GM12873 (cell line): ENCODE results near the gene BUD13.

Source experiments
- TF ChIP-seq, protein P1 (sequence below): IDR thresholded peaks from 2 replicates; pipeline ENCODE4 v1.5.1; 2012; ENCODE audit warnings: low read depth, mild to moderate bottlenecking, moderate library complexity, low read length, control low read depth; ENCODE audit not compliant: insufficient read depth; ENCODE audit errors: missing control alignments

BUD13 gene

GRCh38 chr11:116773203-116774097 is 663 bp upstream of the BUD13 start:
- TF ChIP-seq, protein P1, sequence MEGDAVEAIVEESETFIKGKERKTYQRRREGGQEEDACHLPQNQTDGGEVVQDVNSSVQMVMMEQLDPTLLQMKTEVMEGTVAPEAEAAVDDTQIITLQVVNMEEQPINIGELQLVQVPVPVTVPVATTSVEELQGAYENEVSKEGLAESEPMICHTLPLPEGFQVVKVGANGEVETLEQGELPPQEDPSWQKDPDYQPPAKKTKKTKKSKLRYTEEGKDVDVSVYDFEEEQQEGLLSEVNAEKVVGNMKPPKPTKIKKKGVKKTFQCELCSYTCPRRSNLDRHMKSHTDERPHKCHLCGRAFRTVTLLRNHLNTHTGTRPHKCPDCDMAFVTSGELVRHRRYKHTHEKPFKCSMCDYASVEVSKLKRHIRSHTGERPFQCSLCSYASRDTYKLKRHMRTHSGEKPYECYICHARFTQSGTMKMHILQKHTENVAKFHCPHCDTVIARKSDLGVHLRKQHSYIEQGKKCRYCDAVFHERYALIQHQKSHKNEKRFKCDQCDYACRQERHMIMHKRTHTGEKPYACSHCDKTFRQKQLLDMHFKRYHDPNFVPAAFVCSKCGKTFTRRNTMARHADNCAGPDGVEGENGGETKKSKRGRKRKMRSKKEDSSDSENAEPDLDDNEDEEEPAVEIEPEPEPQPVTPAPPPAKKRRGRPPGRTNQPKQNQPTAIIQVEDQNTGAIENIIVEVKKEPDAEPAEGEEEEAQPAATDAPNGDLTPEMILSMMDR = no peak

- TF ChIP-seq, protein P1 = no peak
Observed at GRCh38 chr11:116771935-116772334, 852 bp downstream of the BUD13 start.

GRCh38 chr11:116762132-116762531 is 10.7 kb downstream of the BUD13 start:
- TF ChIP-seq, protein P1 = no peak

DNA sequence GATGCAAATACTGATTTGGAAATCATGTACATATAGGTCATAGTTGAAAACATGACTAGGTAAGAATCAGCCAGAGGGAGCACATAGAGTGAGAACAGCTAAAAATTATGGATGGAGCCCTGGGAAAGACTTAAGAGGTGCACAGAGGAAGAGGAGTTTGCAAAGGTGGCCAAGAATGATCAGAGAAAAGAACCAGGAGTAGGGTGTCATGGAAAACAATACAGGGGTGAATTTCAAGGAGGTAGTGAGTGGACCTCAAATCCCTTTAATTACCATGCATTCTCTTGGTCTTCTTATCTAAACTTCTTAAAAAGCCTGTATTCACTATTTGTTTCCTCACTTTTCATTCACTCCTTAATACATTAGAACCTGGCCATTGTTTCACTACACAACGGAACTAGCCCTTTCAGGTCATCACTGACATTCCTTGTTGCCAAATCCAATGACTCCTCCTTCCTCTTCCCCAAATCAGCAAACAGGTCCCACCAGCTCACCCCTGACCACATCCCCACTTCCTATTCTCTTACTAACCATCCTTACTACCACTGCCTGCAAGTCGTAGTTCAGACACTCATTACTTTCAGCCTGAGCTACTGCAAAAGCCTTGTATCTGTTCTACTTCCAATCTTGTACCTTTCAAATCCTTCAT is 22.6 kb downstream of the BUD13 start:
- TF ChIP-seq, protein P1 = no peak

DNA sequence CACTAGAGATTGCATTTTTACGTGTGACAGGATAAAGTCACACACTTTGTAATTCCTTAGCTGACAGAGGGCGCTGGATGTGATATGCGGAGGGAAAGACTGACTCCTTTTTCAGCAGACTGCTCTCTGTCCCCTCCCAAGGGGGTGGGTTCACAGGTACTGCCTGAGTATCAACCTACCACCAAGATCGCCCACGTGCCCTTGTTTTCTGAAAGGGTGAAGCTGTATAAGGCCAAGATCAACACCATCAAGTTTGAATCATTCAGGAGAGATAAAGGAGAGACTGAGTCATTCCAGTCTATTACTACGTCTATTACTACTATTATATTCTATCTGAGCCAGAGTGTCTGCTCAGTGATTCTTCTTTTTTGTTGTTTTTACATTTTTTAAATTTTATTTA is 30.7 kb downstream of the BUD13 start:
- TF ChIP-seq, protein P1 = no peak

GRCh38 chr11:116740741-116741140 is 32.0 kb downstream of the BUD13 start:
- TF ChIP-seq, protein P1 = no peak

- TF ChIP-seq, protein P1 = no peak
Observed at GRCh38 chr11:116738975-116739374, 33.8 kb downstream of the BUD13 start.
